HG03159 (cell line): Measurements from ENCODE around the gene RNF8.
"Not testable (repeated sequence)": the region's sequence is repeated elsewhere in the genome, so short reads cannot be mapped to it uniquely, and the experiment has no call there.

Source experiments
- ATAC-seq: cut with Tn5 transposase; IDR thresholded peaks from one replicate; pipeline ENCODE4 v1.9.1; 2021; ENCODE audit warnings: mild to moderate bottlenecking, moderate library complexity; ENCODE audit not compliant: unreplicated experiment

Gene RNF8

GRCh38 chr6:37321101-37321500 lies 32.7 kb upstream of the RNF8 start:
- no peak for ATAC-seq

GRCh38 chr6:37321516-37322415 lies 32.0 kb upstream of the RNF8 start:
- ATAC-seq = no peak

- no peak for ATAC-seq
Observed at GRCh38 chr6:37323580-37323979, 30.2 kb upstream of the RNF8 start.

- ATAC-seq = no peak
Observed at GRCh38 chr6:37324131-37325033, 29.4 kb upstream of the RNF8 start.

GRCh38 chr6:37330345-37330744 lies 23.4 kb upstream of the RNF8 start:
- not testable (repeated sequence) for ATAC-seq

GRCh38 chr6:37331047-37331446 lies 22.7 kb upstream of the RNF8 start:
- no peak for ATAC-seq

- ATAC-seq = no peak
Observed at GRCh38 chr6:37332894-37333293, 20.9 kb upstream of the RNF8 start.

- no peak for ATAC-seq
Observed at GRCh38 chr6:37334047-37334446, 19.7 kb upstream of the RNF8 start.

GRCh38 chr6:37338317-37338716 lies 15.5 kb upstream of the RNF8 start:
- ATAC-seq = not testable (repeated sequence)

- ATAC-seq = no peak
Observed at GRCh38 chr6:37338745-37339255, 15.0 kb upstream of the RNF8 start.

- ATAC-seq = no peak
Observed at GRCh38 chr6:37339741-37340638, 13.8 kb upstream of the RNF8 start.

GRCh38 chr6:37340639-37340943 lies 13.2 kb upstream of the RNF8 start:
- ATAC-seq = no peak

- ATAC-seq = no peak
Observed at GRCh38 chr6:37343248-37343647, 10.5 kb upstream of the RNF8 start.

- no peak for ATAC-seq
Observed at GRCh38 chr6:37344308-37344707, 9.5 kb upstream of the RNF8 start.

GRCh38 chr6:37345804-37346203 lies 8.0 kb upstream of the RNF8 start:
- ATAC-seq = not testable (repeated sequence)

GRCh38 chr6:37347177-37347576 lies 6.6 kb upstream of the RNF8 start:
- ATAC-seq = no peak

GRCh38 chr6:37347670-37348111 lies 6.1 kb upstream of the RNF8 start:
- no peak for ATAC-seq

GRCh38 chr6:37351027-37351426 lies 2.8 kb upstream of the RNF8 start:
- ATAC-seq = no peak

GRCh38 chr6:37352384-37352783 lies 1.4 kb upstream of the RNF8 start:
- no peak for ATAC-seq

- no peak for ATAC-seq
Observed at GRCh38 chr6:37354526-37355384, 972 bp downstream of the RNF8 start.
